Bronchial epithelial cell (primary cell): ENCODE data around the gene NUDT12. TPM values are rescaled to one million over a fixed set of nuclear protein-coding genes. Genes with fewer than 3 reads are reported as not detected.

Experiments
- DNase-seq: peaks from one replicate; pipeline ENCODE4 v3.0.0-alpha.2; 2010; ENCODE audit warnings: low read depth
- FAIRE-seq: peaks from 2 replicates; lab custom pipeline; 2011; peaks lifted over from hg19 to GRCh38; lab: Jason Lieb, UNC
- H3K27me3 ChIP-seq: 2 replicates; pipeline ENCODE4 v1.5.1; 2011; ENCODE audit warnings: low read length; ENCODE audit not compliant: control insufficient read depth, insufficient read depth
- H3K36me3 ChIP-seq: 2 replicates; pipeline ENCODE4 v1.5.1; 2011; ENCODE audit warnings: low read length; ENCODE audit not compliant: control insufficient read depth, insufficient read depth
- H3K4me3 ChIP-seq: 2 replicates; pipeline ENCODE4 v1.5.1; 2011; ENCODE audit warnings: mild to moderate bottlenecking, low read depth, low read length, control low read depth
- CTCF ChIP-seq: IDR thresholded peaks from 2 replicates; pipeline ENCODE4 v1.5.1; 2011; ENCODE audit warnings: mild to moderate bottlenecking, moderate library complexity, low read length, control low read depth, inconsistent platforms; ENCODE audit not compliant: insufficient read depth, severe bottlenecking
- total RNA-seq: library from RNA; depleted of rRNA; stranded (reverse); fragments of >200 nt; gene quantifications from 2 replicates; pipeline ENCODE4 v1.2.1, GENCODE V29; 2014

The NUDT12 gene
- total RNA-seq, 1 donor from 2014 or later, result 11.6 TPM

- TF ChIP-seq CTCF, result no peak
- no peaks in the 10 kb centered on the region for H3K36me3 ChIP-seq
- peak; percentile 97 for FAIRE-seq
- peak; percentile 99 for DNase-seq
- no peak overlapping the region for H3K4me3 ChIP-seq
- H3K27me3 ChIP-seq, result no peaks in the 10 kb centered on the region
Measured at GRCh38 chr5:103523319-103523718, 39.3 kb downstream of the NUDT12 start.

GRCh38 chr5:103522586-103522985 is 40.0 kb downstream of the NUDT12 start:
- FAIRE-seq (no peak), DNase-seq (peak; percentile 27)
- Histone ChIP-seq H3K36me3 (no peaks in the 10 kb centered on the region), H3K27me3 (no peaks in the 10 kb centered on the region), H3K4me3 (no peak overlapping the region)
- no peak for TF ChIP-seq CTCF

DNA sequence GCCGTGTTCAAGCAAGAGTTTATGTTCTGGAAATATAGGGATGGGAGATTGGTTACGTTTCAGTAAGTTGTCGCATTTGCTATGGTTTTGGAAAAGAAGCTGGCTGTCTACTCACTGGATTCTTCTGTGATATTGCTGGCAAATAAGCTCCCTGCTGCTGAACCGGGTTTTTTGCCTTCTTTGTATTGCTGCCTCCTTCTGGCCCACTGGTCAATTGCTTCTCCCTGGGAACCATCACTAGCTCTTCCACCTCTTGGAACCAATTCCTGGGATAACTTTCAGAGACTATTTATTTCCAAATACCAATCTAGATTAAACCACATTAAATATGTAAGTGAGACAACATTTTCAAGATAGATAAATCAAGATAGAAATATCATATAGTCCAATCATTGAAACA is 43.0 kb downstream of the NUDT12 start:
- DNase-seq (no peak), FAIRE-seq (no peak)
- no peaks in the 10 kb centered on the region for H3K27me3 ChIP-seq
- no peak overlapping the region for H3K4me3 ChIP-seq
- no peak for TF ChIP-seq CTCF
- H3K36me3 ChIP-seq, result no peaks in the 10 kb centered on the region

GRCh38 chr5:103514371-103514770 is 48.2 kb downstream of the NUDT12 start:
- FAIRE-seq (no peak), DNase-seq (peak; percentile 24)
- no peak for TF ChIP-seq CTCF
- no peak overlapping the region for H3K4me3 ChIP-seq
- no peaks in the 10 kb centered on the region for H3K36me3 ChIP-seq
- H3K27me3 ChIP-seq, result no peaks in the 10 kb centered on the region

DNA sequence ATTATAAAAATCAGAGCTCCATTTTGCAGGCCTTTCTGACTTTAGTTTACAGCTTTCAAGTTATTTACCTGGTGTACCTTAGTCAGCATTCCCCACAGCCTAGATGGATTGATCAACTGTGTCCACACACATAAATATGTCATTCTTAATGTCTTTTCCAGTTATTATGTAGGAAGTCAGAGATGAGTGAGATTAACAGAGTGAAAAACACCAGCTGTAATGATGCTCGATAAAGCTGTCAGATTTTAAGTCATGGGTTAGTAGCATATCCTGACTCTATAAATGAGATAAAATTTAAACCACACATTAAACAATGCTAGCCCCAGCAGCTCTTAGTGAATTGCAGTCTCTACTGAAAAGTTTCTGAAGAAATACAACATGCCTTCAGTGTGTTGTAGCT is 48.9 kb downstream of the NUDT12 start:
- no peak overlapping the region for H3K4me3 ChIP-seq
- no peaks in the 10 kb centered on the region for H3K36me3 ChIP-seq
- FAIRE-seq, result no peak
- no peak for TF ChIP-seq CTCF
- no peaks in the 10 kb centered on the region for H3K27me3 ChIP-seq
- no peak for DNase-seq

DNA sequence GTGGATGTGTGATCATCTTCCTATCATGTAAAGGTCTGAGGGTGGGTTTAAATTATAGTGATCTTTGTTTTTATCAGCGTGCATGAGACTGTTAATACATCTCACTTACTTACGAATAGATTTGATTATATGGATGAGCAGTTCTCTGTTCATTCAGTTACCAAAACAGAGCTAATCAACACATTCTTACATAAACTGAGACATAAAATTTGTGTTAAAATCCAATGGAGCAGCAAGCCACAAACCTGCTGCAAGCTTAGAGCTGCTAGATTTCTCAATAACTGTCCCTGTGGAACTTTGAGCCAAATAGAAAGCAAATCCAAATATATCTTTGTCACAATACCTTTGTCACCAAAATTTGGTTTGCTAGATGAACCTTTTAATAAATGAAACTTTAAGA is 50.1 kb downstream of the NUDT12 start:
- Histone ChIP-seq H3K27me3 (no peaks in the 10 kb centered on the region), H3K36me3 (no peaks in the 10 kb centered on the region), H3K4me3 (no peak overlapping the region)
- FAIRE-seq (no peak), DNase-seq (no peak)
- TF ChIP-seq CTCF, result no peak
